Lower leg skin (tissue), 4 donors: Measurements from ENCODE around the gene PALLD. TPM values are rescaled to one million over a fixed set of nuclear protein-coding genes. Genes with fewer than 3 reads are reported as not detected.

ENCODE experiments used
- DNase-seq, 2 donors: peaks; one replicate each; pipeline ENCODE4 v3.0.0-alpha.2; 2019; ENCODE audit warnings: low spot score in 2 of 2
- H3K4me3 ChIP-seq: fragments of 200-600 bp; sonication (generic); 2 replicates; pipeline ENCODE4 v1.5.1; 2017; ENCODE audit warnings: mild to moderate bottlenecking, low read depth; ENCODE audit not compliant: poor library complexity, severe bottlenecking
- CTCF ChIP-seq, 3 donors: fragments of 450-650 bp; IDR thresholded peaks; one replicate each; pipeline ENCODE4 v1.5.1; 2016; ENCODE audit warnings: antibody characterized with exemption in 3 of 3, mild to moderate bottlenecking in 3 of 3, moderate library complexity in 2 of 3
- POLR2A ChIP-seq, 2 donors: fragments of 450-650 bp; IDR thresholded peaks; one replicate each; pipeline ENCODE4 v1.6.1; 2016 to 2017; ENCODE audit warnings: antibody characterized with exemption in 2 of 2, mild to moderate bottlenecking in 1 of 2, moderate library complexity in 1 of 2
- WGBS, 2 donors: methylation state at CpG; one replicate each; pipeline ENCODE4 v1.1.5; 2018; 5-methylcytosine and 5-hydroxymethylcytosine counted together
- intact Hi-C: fragments of 100-400 bp; cut with DNase I; formaldehyde crosslinking; loops from one replicate; pipeline ENCODE4 v1.15.0; 2023; ENCODE audit warnings: low total_unique reads
- total RNA-seq, 4 donors: library from RNA; depleted of rRNA; stranded (reverse); fragments of >200 nt; gene quantifications; one replicate each; pipeline ENCODE4 v1.1.0, GENCODE V29; 2016

The PALLD gene
- total RNA-seq, 4 donors from 2014 or later: 46.1 to 103 (median 77.6) TPM

DNA sequence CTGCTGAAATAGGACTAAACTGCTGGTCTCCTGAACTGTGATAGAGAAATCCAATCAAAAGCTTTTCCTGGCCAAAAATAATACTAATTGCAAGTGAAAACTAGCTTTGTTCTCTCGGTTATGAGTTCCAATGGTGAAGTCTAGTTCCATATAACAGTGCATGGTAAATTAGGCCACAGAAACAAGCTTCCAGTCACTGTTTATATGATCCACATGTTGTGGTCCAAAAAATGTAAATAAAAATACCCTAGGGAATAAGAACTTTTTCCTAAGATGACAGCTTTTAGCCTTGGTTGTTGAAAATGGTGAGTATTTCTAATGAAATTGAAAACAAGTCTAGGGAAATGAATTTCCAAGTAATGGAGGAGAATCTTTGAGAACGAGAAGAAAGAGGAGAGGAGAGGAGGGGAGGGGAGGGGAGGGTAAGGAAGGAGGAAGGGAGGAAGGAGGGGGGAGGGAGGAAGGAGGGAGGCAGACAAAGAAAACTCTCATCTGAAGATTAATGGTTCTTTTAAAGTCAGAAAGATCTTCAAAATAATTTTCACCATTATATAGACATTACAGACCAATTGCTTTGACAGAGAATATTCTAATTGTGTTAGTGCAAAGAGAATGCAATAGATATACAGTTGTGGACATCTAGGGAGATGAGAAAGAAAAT is 26.1 kb downstream of the PALLD start:
- DNase-seq: no peak
- WGBS, 2 donors: 69 to 79% methylated on average over 2 of the region's 2 CpGs
- no peak overlapping the region for H3K4me3 ChIP-seq
- intact Hi-C loops: no loop called here
- TF ChIP-seq POLR2A (IDR thresholded peaks at IDR 0.05) (no peak), CTCF (IDR thresholded peaks at IDR 0.05) (no peak)

GRCh38 chr4:168524006-168524405 is 27.2 kb downstream of the PALLD start:
- DNase-seq: no peak
- TF ChIP-seq POLR2A (IDR thresholded peaks at IDR 0.05) (no peak), CTCF (IDR thresholded peaks at IDR 0.05) (no peak)
- no peak overlapping the region for H3K4me3 ChIP-seq
- intact Hi-C loops: no loop called here

DNA sequence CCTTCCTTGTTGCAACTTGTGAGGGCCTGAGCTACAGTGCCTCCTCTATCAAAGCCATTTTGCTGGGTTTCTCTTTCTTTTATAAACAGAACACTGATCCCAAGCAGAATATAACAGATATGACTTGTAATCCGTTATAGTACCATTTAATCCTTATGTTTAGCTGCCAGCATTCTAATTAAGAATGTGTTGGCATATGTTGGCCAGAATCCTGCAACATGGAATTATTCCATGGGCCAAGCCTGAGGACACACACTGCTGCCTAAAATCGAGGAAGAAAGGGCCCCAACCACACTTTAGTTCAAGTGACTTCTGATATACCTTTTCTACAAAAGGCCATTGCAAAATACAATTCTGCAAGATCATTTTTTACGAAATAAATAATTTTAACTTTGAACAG is 28.0 kb downstream of the PALLD start:
- intact Hi-C loops: no loop called here
- TF ChIP-seq POLR2A (IDR thresholded peaks at IDR 0.05): no peak
- no peak for TF ChIP-seq CTCF (IDR thresholded peaks at IDR 0.05)
- 58 to 74% methylated on average over 3 of the region's 3 CpGs for WGBS, 2 donors
- H3K4me3 ChIP-seq: no peak overlapping the region
- DNase-seq: no peak

- no peak for DNase-seq
- intact Hi-C loops: no loop called here
- TF ChIP-seq POLR2A (IDR thresholded peaks at IDR 0.05) (no peak), CTCF (IDR thresholded peaks at IDR 0.05) (no peak)
- 92 to 96% methylated on average over 1 of the region's 1 CpG for WGBS, 2 donors
- H3K4me3 ChIP-seq: no peak overlapping the region
Observed at GRCh38 chr4:168527560-168527959, 30.7 kb downstream of the PALLD start.

- no peak overlapping the region for H3K4me3 ChIP-seq
- TF ChIP-seq CTCF (IDR thresholded peaks at IDR 0.05) (no peak), POLR2A (IDR thresholded peaks at IDR 0.05) (no peak)
- 79 to 86% methylated on average over 8 of the region's 8 CpGs for WGBS, 2 donors
- intact Hi-C loops: no loop called here
- no peak for DNase-seq
Observed at GRCh38 chr4:168528131-168528949, 31.5 kb downstream of the PALLD start.
